K562 (cell line): Measurements from ENCODE around the gene PPIA. TPM values are rescaled to one million over a fixed set of nuclear protein-coding genes. Genes with fewer than 3 reads are reported as not detected.
A peak's percentile ranks its signal among the peaks of the same experiment; 100 is the strongest.

Source experiments
- ATAC-seq: fragments of 200-7000 bp; cut with Tn5 transposase; 3 replicates; pipeline ENCODE4 v1.9.1; 2020; ENCODE audit warnings: moderate library complexity
- BruUV-seq: library from RNA; stranded (reverse); fragments of 400-500 nt; replicated peaks from 2 replicates; lab custom pipeline; 2021; lab: Mats Ljungman, UMichigan
- CTCF ChIA-PET: fragments of 300-600 bp; formaldehyde crosslinking; extraction: SDS; loops from one replicate; lab custom pipeline; 2021; ENCODE audit warnings: low intra/inter-chr PET ratio; lab: Yijun Ruan, JAX
- POLR2A ChIA-PET: fragments of 300-600, 350-650 bp; sonication (Branson Sonifier 250); formaldehyde crosslinking; extraction: SDS; loops from one replicate; lab custom pipeline; 2021; ENCODE audit warnings: antibody characterized with exemption, inconsistent platforms; lab: Yijun Ruan, JAX
- DNase-seq, 4 experiments: peaks; one replicate each; pipeline versions ENCODE4 v3.0.0 to v3.0.0-alpha.2; 2011 to 2018; ENCODE audit warnings: low spot score in 3 of 4, mixed read lengths in 3 of 4; ENCODE audit errors: extremely low read depth in 1 of 4
- FAIRE-seq: peaks from 2 replicates; lab custom pipeline; 2011; peaks lifted over from hg19 to GRCh38; lab: Jason Lieb, UNC
- H2AFZ ChIP-seq: 2 replicates; pipeline ENCODE4 v1.6.0; 2011; ENCODE audit warnings: low read depth, low read length, control low read depth, inconsistent platforms
- H3K27ac ChIP-seq: fragments of 200-600 bp; 3 replicates; pipeline ENCODE4 v1.8.0; 2011; ENCODE audit warnings: low read depth, mild to moderate bottlenecking, control low read depth, inconsistent platforms, low read length, moderate library complexity, mixed read lengths; ENCODE audit errors: extremely low read depth
- H3K27me3 ChIP-seq, 2 experiments: fragments of 300-600 bp in 1 of 2; 2 replicates in 1 of 2; 3 replicates in 1 of 2; pipeline versions ENCODE4 v1.6.0 to v1.8.0; 2011; ENCODE audit warnings: inconsistent platforms in 2 of 2, low read length in 2 of 2, mild to moderate bottlenecking in 1 of 2, mixed read lengths in 1 of 2, moderate library complexity in 1 of 2; ENCODE audit not compliant: control insufficient read depth in 2 of 2, insufficient read depth in 2 of 2
- H3K36me3 ChIP-seq: fragments of 300-600 bp; 3 replicates; pipeline ENCODE4 v1.8.0; 2011; ENCODE audit warnings: mild to moderate bottlenecking, low read length, inconsistent platforms; ENCODE audit not compliant: control insufficient read depth, insufficient read depth
- H3K4me1 ChIP-seq, 2 experiments: fragments of 200-600 bp in 1 of 2; replicated peaks in 1 of 2; 2 replicates in 1 of 2; 3 replicates in 1 of 2; pipeline versions ENCODE4 v1.5.1 to v1.8.0; 2011; ENCODE audit warnings: inconsistent platforms in 2 of 2, low read length in 2 of 2, mild to moderate bottlenecking in 1 of 2, mixed read lengths in 1 of 2, moderate library complexity in 1 of 2; ENCODE audit not compliant: control insufficient read depth in 2 of 2, insufficient read depth in 2 of 2
- H3K4me2 ChIP-seq: 2 replicates; pipeline ENCODE4 v1.6.1; 2011; ENCODE audit warnings: low read length, control low read depth, inconsistent platforms, mixed read lengths; ENCODE audit not compliant: insufficient read depth
- H3K4me3 ChIP-seq: fragments of 200-600 bp; sonication (generic), shearing (Covaris generic); 2 replicates; pipeline ENCODE4 v1.5.1; 2016; ENCODE audit warnings: control low read depth, inconsistent platforms
- H3K79me2 ChIP-seq: fragments of 200-600 bp; 3 replicates; pipeline ENCODE4 v1.8.0; 2011; ENCODE audit warnings: low read length, inconsistent platforms; ENCODE audit not compliant: control insufficient read depth, insufficient read depth
- H3K9ac ChIP-seq, 2 experiments: 2 replicates each; pipeline versions ENCODE4 v1.6.0 to v1.6.1; 2011; ENCODE audit warnings: low read depth in 2 of 2, low read length in 2 of 2, control low read depth in 1 of 2, inconsistent platforms in 1 of 2, mild to moderate bottlenecking in 1 of 2, mixed read lengths in 1 of 2; ENCODE audit not compliant: insufficient read depth in 1 of 2
- H3K9me1 ChIP-seq: one replicate; pipeline ENCODE4 v1.6.0; 2011; ENCODE audit warnings: inconsistent platforms, mild to moderate bottlenecking, low read length, moderate library complexity; ENCODE audit not compliant: control insufficient read depth, insufficient read depth
- H3K9me3 ChIP-seq: replicated peaks from 2 replicates; pipeline ENCODE4 v1.5.1; 2011; ENCODE audit warnings: low read depth, low read length, inconsistent platforms; ENCODE audit not compliant: control insufficient read depth, insufficient read depth
- H4K20me1 ChIP-seq: replicated peaks from 2 replicates; pipeline ENCODE4 v1.6.1; 2011; ENCODE audit warnings: low read length, inconsistent platforms, mixed read lengths; ENCODE audit not compliant: control insufficient read depth, insufficient read depth
- ARHGAP35 ChIP-seq: fragments of 450-650 bp; IDR thresholded peaks from 2 replicates; pipeline ENCODE4 v1.6.1; 2018; ENCODE audit not compliant: partially characterized antibody
- HNRNPH1 ChIP-seq: fragments of 200-400 bp; formaldehyde crosslinking; optimal IDR thresholded peaks from 2 replicates; pipeline ENCODE3; 2017; ENCODE audit warnings: low read depth, mild to moderate bottlenecking, low read length, moderate library complexity
- SP1 ChIP-seq: sonication (generic); formaldehyde crosslinking; IDR thresholded peaks from 2 replicates; pipeline ENCODE4 v1.8.1; 2022; ENCODE audit warnings: mild to moderate bottlenecking, missing genetic modification reagents
- TEAD1 ChIP-seq, 2 experiments: fragments of 450-650 bp in 1 of 2; sonication (generic) in 1 of 2; formaldehyde crosslinking; IDR thresholded peaks; 2 replicates each; pipeline versions ENCODE4 v1.4.0 to v1.8.0; 2020 to 2022; ENCODE audit warnings: mild to moderate bottlenecking in 2 of 2, missing genetic modification reagents in 1 of 2
- THRAP3 ChIP-seq: fragments of 450-650 bp; IDR thresholded peaks from 2 replicates; pipeline ENCODE4 v1.6.1; 2016; ENCODE audit warnings: mild to moderate bottlenecking, inconsistent platforms, borderline replicate concordance
- ZNF395 ChIP-seq: fragments of 200-800 bp; sonication (Bioruptor generic); IDR thresholded peaks from 2 replicates; pipeline ENCODE4 v1.6.1; 2017; ENCODE audit warnings: missing genetic modification characterization, missing compliant biosample characterization
- WGBS: fragments of 100-300 bp; shearing (Covaris generic); methylation state at CpG from one replicate; pipeline ENCODE4 v1.1.6; 2016; ENCODE audit warnings: low coverage, mixed read lengths; ENCODE audit not compliant: insufficient coverage; ENCODE audit errors: missing lambda C conversion rate; 5-methylcytosine and 5-hydroxymethylcytosine counted together
- in situ Hi-C: fragments of 300-500 bp; cut with MboI; formaldehyde crosslinking; loops from 4 replicates; pipeline ENCODE4 v1.15.0; 2018; ENCODE audit warnings: inconsistent platforms, mixed read lengths
- intact Hi-C: fragments of 100-400 bp; cut with micrococcal nuclease; formaldehyde crosslinking; loops from 2 replicates; pipeline ENCODE4 v1.14.2; 2022
- polyA plus RNA-seq, 8 experiments: library from polyadenylated mRNA; depleted of rRNA in 4 of 8; stranded (reverse) in 5 of 8; unstranded in 3 of 8; fragments of >200 nt; fragmentation: Nextera tagmentation in 2 of 8; fragmentation: Illumina TruSeq in 1 of 8; extraction: Ambion mirVana in 2 of 8; extraction: Trizol in 1 of 8; gene quantifications; 2 replicates each; pipeline versions ENCODE4 v1.2.1 to v1.2.3, GENCODE V29; 2011 to 2014; ENCODE audit warnings: inconsistent platforms in 1 of 8, missing spikeins in 1 of 8
- total RNA-seq, 7 experiments: library from RNA; depleted of rRNA in 6 of 7; stranded (reverse); fragments of >200 nt in 6 of 7; fragmentation: Illumina TruSeq in 2 of 7; extraction: Trizol in 2 of 7; gene quantifications; 2 replicates each; pipeline versions ENCODE4 v1.2.1 to v1.2.3, GENCODE V29; 2011 to 2021; ENCODE audit warnings: low replicate concordance in 1 of 7
- TF ChIP-seq, protein P1 (sequence below): sonication (generic); formaldehyde crosslinking; IDR thresholded peaks from 2 replicates; pipeline ENCODE4 v1.8.0; 2022; ENCODE audit warnings: mild to moderate bottlenecking, missing genetic modification reagents

The PPIA gene
- total and polyA plus RNA-seq, 9 of the 15 experiments (the other 6 are each of a cell fraction or from before 2014, with no cell fraction given): 2,583 to 7,504 (median 3,973) TPM

GRCh38 chr7:44849259-44849884, 52.9 kb downstream of the PPIA start:
- Histone ChIP-seq H2AFZ (0 out of 2 replicates have a peak overlapping the region, but pooled peaks have one; percentile 95), H3K9me3 (no peaks in the 10 kb centered on the region), H3K9me1 (no peaks in the 10 kb centered on the region), H4K20me1 (peaks cover 10% of the 10 kb centered on the region; the same call in 1 of the 2 replicates), H3K79me2 (peaks cover 47% of the 10 kb centered on the region), H3K36me3 (peaks cover 8% of the 10 kb centered on the region), H3K4me1 (peaks cover 10 to 13% of the 10 kb centered on the region in 2 experiments; a peak in 4 of 5 replicates), H3K27ac (peak overlapping the region; percentile 100), H3K4me3 (peak overlapping the region; percentile 60), H3K4me2 (peak overlapping the region; percentile 92), H3K27me3 (no peaks in the 10 kb centered on the region), H3K9ac (peak overlapping the region; percentile 99 to 100)
- DNase-seq (no peak), FAIRE-seq (no peak), ATAC-seq (no peak)
- in situ Hi-C loops (no loop called here), intact Hi-C loops (loop anchor here (2.0 to 10.0 kb wide), 4 partner anchors 35 to 138 kb away; partner anchors contain the start of genes PPIA, PURB and ZMIZ2)
- whole genome bisulfite sequencing: 40% methylated on average over 10 of the region's 10 CpGs
- no TSS peak for BruUV-seq
- ChIA-PET POLR2A (interaction anchor here (0.5 to 4.3 kb wide), 25 partner anchors 9 to 275 kb away, joined by 3 to 43 read pairs (median 4); partner anchors contain the start of genes DDX56, OGDH, PPIA and PURB), CTCF (no interaction called here)
- TF ChIP-seq SP1 (CRISPR knock-in tag): 0 out of 2 replicates have a peak, but pooled peaks have one; percentile 19
- TF ChIP-seq TEAD1 (CRISPR knock-in tag; IDR thresholded peaks at IDR 0.05): 0 out of 4 replicates have a peak, but pooled peaks of 1 of the 2 experiments have one; percentile 3
- TF ChIP-seq HNRNPH1: no peak
- TF ChIP-seq ZNF395: peak; percentile 11; the same call in 1 of the 2 replicates
- 0 out of 2 replicates have a peak, but pooled peaks have one; percentile 23 for TF ChIP-seq THRAP3
- no peak for TF ChIP-seq ARHGAP35
- TF ChIP-seq, protein P1, sequence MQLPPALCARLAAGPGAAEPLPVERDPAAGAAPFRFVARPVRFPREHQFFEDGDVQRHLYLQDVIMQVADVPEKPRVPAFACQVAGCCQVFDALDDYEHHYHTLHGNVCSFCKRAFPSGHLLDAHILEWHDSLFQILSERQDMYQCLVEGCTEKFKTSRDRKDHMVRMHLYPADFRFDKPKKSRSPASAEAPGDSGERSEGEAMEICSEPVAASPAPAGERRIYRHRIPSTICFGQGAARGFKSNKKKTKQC (CRISPR knock-in tag): no peak
